ENCODE results near the gene NUP88. TPM values are rescaled to one million over a fixed set of nuclear protein-coding genes. Genes with fewer than 3 reads are reported as not detected.

NUP88 gene
- 100 to 1,000 TPM in 2 of 4 donors, 10 to 100 TPM in 2; 62.7 to 220 (median 83.8) TPM for total RNA-seq

GRCh38 chr17:5419356-5419958 is at the start of gene NUP88:
Gene NUP88 (minus strand): TSS chr17:5419662. CDS start chr17:5419650, 12 bp downstream.
- H3K27me3 ChIP-seq, result no peaks in the 10 kb centered on the region
- peak; percentile 71 to 82 for TF ChIP-seq POLR2A (IDR thresholded peaks at IDR 0.05)
- TF ChIP-seq CTCF (IDR thresholded peaks at IDR 0.05), result peak in 1 of 6 experiments; percentile 8
- no peaks in the 10 kb centered on the region for H3K9me3 ChIP-seq
- peaks cover 0 to 32% (median 12%) of the 10 kb centered on the region in 4 donors for H3K4me1 ChIP-seq
- H3K4me3 ChIP-seq, result peak within 1 kb of the TSS; percentile 71 to 83 (median 74)
- DNase-seq, result peak; percentile 96 to 98 (median 96)
- H3K27ac ChIP-seq, result peak within 1 kb of the TSS; percentile 89 to 97 (median 92)
- peaks cover 0 to 44% (median 0%) of the 10 kb centered on the region in 3 donors for H3K36me3 ChIP-seq

GRCh38 chr17:5468075-5468473 is 48.6 kb upstream of the NUP88 start:
- peaks cover 0 to 16% (median 4%) of the 10 kb centered on the region in 4 donors for H3K4me1 ChIP-seq
- peak overlapping the region; percentile 86 to 90 (median 88) for H3K4me3 ChIP-seq
- no peak for DNase-seq
- H3K27ac ChIP-seq, result peak overlapping the region in 2 of 4 donors; percentile 57 to 63
- peaks cover 0 to 8% (median 0%) of the 10 kb centered on the region in 3 donors for H3K36me3 ChIP-seq
- no peaks in the 10 kb centered on the region for H3K27me3 ChIP-seq
- no peak for TF ChIP-seq CTCF (IDR thresholded peaks at IDR 0.05)
- no peak for TF ChIP-seq POLR2A (IDR thresholded peaks at IDR 0.05)
- H3K9me3 ChIP-seq, result no peaks in the 10 kb centered on the region

GRCh38 chr17:5467416-5467815 is 48.0 kb upstream of the NUP88 start:
- Histone ChIP-seq H3K36me3 (peaks cover 0 to 9% (median 0%) of the 10 kb centered on the region in 3 donors), H3K9me3 (no peaks in the 10 kb centered on the region), H3K27ac (no peak overlapping the region), H3K4me1 (peaks cover 0 to 16% (median 4%) of the 10 kb centered on the region in 4 donors), H3K4me3 (peak overlapping the region; percentile 86 to 90 (median 88)), H3K27me3 (no peaks in the 10 kb centered on the region)
- no peak for DNase-seq
- TF ChIP-seq POLR2A (IDR thresholded peaks at IDR 0.05) (no peak), CTCF (IDR thresholded peaks at IDR 0.05) (no peak)

GRCh38 chr17:5466295-5466694 is 46.8 kb upstream of the NUP88 start:
- TF ChIP-seq POLR2A (IDR thresholded peaks at IDR 0.05) (no peak), CTCF (IDR thresholded peaks at IDR 0.05) (no peak)
- DNase-seq, result no peak
- Histone ChIP-seq H3K4me3 (no peak overlapping the region), H3K4me1 (peaks cover 0 to 16% (median 4%) of the 10 kb centered on the region in 4 donors), H3K9me3 (no peaks in the 10 kb centered on the region), H3K27me3 (no peaks in the 10 kb centered on the region), H3K36me3 (peaks cover 0 to 12% (median 0%) of the 10 kb centered on the region in 3 donors), H3K27ac (no peak overlapping the region)

GRCh38 chr17:5464717-5465507 is 45.5 kb upstream of the NUP88 start:
- no peaks in the 10 kb centered on the region for H3K27me3 ChIP-seq

More at GRCh38 chr17:5464717-5465507, 45.5 kb upstream of the NUP88 start:
- peaks cover 0 to 16% (median 4%) of the 10 kb centered on the region in 4 donors for H3K4me1 ChIP-seq
- H3K9me3 ChIP-seq, result no peaks in the 10 kb centered on the region
- no peak for DNase-seq
- no peak overlapping the region for H3K27ac ChIP-seq
- H3K36me3 ChIP-seq, result peaks cover 0 to 26% (median 0%) of the 10 kb centered on the region in 3 donors
- TF ChIP-seq CTCF (IDR thresholded peaks at IDR 0.05) (no peak), POLR2A (IDR thresholded peaks at IDR 0.05) (no peak)
- no peak overlapping the region for H3K4me3 ChIP-seq

Measured in Peyer's patch (tissue), 4 donors.